HG03060 (cell line): ENCODE results near the gene EHMT1.
"Not testable (repeated sequence)": the region's sequence is repeated elsewhere in the genome, so short reads cannot be mapped to it uniquely, and the experiment has no call there.

Experiments used
- ATAC-seq: cut with Tn5 transposase; IDR thresholded peaks from one replicate; pipeline ENCODE4 v1.9.1; 2021; ENCODE audit warnings: low read depth, moderate number of reproducible peaks; ENCODE audit not compliant: unreplicated experiment

The EHMT1 gene

GRCh38 chr9:137777761-137778160 is 159.0 kb downstream of the EHMT1 start:
- no peak for ATAC-seq

GRCh38 chr9:137778336-137778735 is 159.5 kb downstream of the EHMT1 start:
- ATAC-seq, result no peak

GRCh38 chr9:137778914-137779313 is 160.1 kb downstream of the EHMT1 start:
- ATAC-seq, result no peak

- not testable (repeated sequence) for ATAC-seq
Observed at GRCh38 chr9:137780031-137780430, 161.2 kb downstream of the EHMT1 start.

GRCh38 chr9:137781906-137782585 is 163.2 kb downstream of the EHMT1 start:
- no peak for ATAC-seq

GRCh38 chr9:137783521-137783920 is 164.7 kb downstream of the EHMT1 start:
- no peak for ATAC-seq

GRCh38 chr9:137784046-137784445 is 165.2 kb downstream of the EHMT1 start:
- ATAC-seq, result no peak

GRCh38 chr9:137784641-137785513 is 166.1 kb downstream of the EHMT1 start:
- ATAC-seq, result no peak

GRCh38 chr9:137785704-137786161 is 166.9 kb downstream of the EHMT1 start:
- no peak for ATAC-seq

GRCh38 chr9:137786511-137786920 is 167.7 kb downstream of the EHMT1 start:
- ATAC-seq, result no peak

- ATAC-seq, result no peak
Observed at GRCh38 chr9:137787381-137787780, 168.6 kb downstream of the EHMT1 start.

GRCh38 chr9:137787786-137788505 is 169.1 kb downstream of the EHMT1 start:
- ATAC-seq, result no peak

GRCh38 chr9:137788561-137789294 is 169.9 kb downstream of the EHMT1 start:
- no peak for ATAC-seq

GRCh38 chr9:137789295-137789895 is 170.6 kb downstream of the EHMT1 start:
- ATAC-seq, result no peak

GRCh38 chr9:137791947-137792346 is 173.1 kb downstream of the EHMT1 start:
- ATAC-seq, result no peak

GRCh38 chr9:137793196-137793841 is 174.5 kb downstream of the EHMT1 start:
- no peak for ATAC-seq

- ATAC-seq, result no peak
Observed at GRCh38 chr9:137795156-137795666, 176.4 kb downstream of the EHMT1 start.

GRCh38 chr9:137797206-137798120 is 178.7 kb downstream of the EHMT1 start:
- no peak for ATAC-seq
